ENCODE results near the gene DOP1B.
A peak's percentile ranks its signal among the peaks of the same experiment; 100 is the strongest.
"Not testable (repeated sequence)": the region's sequence is repeated elsewhere in the genome, so short reads cannot be mapped to it uniquely, and the experiment has no call there.

The DOP1B gene

DNA sequence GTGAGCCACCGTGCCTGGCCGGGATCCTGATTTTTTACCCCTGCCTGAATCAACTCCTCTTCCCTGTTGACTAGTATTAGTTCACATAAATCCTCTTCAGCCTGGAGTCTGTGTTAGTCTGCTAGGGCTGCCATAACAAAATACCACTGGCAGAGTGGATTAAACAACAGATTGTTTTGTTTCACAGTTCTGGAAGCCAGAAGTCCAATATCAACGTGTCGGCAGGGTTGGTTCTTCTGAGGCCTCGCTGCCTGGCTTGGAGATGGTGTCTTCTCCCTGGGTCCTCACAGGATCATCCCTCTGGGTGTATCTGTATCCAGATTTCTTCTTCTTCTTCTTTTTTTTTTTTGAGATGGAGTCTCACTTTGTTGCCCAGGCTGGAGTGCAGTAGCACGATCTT, 18.2 kb downstream of the DOP1B start:
- no peak for DNase-seq

DNA sequence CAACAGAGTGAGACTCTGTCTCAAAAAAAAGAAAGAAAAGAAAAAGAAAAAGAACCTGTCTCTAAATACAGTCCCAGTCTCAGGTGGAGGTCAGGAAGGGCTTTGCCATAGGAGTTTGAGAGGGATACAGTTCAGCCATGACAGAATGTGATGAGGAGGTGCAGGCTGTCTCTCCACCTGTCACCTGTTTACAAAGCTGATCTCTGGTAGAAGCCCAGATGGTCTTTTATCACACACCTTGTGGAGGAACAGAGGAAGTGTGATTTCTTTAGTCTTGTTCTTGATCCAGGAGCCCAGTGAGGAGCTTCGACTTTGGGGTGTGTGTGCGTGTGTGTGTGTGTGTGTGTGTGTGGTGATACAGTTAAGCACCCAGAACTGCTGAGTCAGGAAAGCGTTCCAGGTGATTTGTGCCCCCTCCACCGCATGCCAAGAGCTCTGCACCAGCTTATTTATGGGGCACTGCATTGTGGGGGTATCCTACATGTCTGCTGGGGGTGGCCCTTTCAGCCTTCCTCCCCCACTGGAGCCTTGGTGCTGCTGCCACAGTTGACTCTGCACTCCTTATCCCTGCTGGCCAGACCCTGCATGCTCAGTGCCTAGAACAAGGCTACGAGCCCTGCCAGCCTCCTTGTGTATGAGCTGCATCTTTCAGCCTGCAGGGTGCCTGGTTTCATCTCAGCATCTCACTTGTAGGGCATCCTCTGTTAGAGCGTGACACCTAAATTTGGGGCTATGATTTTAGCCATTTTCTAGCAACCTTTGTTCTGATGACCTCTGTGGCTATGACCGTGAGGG, 19.3 kb downstream of the DOP1B start:
- no peak for DNase-seq

DNA sequence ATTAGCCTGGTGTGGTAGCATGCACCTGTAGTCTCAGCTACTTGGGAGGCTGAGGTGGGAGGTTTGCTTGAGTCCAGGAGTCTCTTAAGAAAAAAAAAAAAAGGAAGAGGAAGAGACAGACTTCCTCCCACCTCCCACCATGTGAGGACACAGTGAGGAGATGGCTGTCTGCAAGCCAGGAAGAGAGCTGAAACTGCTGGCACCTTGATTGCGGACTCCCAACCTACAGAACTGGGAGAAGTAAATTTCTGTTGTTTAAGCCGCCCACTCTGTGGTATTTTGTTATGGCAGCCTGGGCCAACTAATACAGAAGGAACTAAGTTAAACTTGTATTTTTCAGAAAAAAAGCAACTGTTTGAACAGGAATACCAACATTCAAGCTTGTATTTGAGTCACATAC, 21.7 kb downstream of the DOP1B start:
- DNase-seq: no peak

DNA sequence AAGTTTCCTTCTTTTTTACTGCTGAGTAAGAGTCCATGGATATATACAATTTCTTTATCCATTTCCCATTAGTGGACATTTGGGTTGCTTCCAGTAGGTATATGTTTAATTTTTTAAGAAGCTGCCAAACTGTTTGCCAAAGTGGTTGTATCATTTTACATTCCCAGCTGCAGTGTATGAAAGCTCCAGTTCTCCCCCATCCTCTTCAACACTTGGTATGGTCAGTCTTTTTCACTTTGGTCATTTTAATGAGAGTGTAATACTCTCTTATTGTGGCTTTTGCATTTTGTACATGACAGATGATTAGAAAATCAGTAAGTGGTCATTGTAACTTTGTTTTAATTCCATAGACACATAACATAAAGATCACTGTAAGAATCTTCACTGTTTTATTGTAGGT, 22.5 kb downstream of the DOP1B start:
- DNase-seq: no peak

DNA sequence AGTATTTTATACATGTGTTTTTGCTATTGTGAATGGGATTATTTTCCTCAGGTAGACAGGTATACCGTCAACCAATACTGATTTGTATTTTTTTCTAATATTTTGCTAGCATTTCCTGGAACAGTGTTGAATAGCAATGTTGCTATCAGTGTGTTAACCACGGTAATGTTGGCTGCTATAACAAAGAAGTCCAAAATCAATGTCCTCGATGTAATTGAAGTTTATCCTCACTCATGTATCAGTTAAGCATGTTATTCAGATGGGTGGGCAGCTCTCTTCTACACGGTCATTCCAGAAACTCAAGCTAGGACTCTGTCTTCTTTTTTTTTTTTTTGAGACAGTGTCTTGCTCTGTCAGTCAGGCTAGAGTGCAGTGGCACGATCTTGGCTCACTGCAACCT, 24.3 kb downstream of the DOP1B start:
- no peak for DNase-seq

DNA sequence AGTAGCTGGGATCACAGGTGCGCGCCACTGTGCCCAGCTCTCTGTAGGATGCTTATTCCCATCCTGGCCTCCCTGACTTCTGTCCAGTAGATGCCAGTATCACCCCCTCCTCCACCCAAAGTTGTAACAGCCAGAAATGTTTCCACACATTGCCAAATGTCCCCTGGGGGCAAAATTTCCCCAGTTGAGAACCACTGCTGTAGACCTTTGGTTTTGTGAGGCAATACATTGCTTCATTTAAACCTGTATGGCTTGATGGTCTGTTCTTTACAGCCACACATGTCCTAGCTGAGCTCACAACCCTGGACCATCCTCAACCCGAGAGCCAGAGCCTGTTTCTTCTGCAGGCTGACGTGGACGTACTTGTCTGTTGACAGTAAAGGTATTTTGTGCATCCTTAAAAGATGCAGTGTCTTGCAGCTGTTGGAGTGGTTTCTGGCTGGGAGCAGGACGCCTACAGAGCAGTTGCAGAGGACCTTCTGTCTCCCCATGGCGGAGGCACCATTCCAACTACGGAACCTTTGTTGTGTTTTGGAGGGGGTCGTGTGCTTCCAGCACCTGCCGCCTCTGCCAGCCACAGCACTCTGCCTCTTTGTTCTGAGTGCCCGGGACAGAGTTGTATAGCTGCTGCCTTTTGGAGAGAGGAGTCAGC, 26.6 kb downstream of the DOP1B start:
- DNase-seq: no peak

DNA sequence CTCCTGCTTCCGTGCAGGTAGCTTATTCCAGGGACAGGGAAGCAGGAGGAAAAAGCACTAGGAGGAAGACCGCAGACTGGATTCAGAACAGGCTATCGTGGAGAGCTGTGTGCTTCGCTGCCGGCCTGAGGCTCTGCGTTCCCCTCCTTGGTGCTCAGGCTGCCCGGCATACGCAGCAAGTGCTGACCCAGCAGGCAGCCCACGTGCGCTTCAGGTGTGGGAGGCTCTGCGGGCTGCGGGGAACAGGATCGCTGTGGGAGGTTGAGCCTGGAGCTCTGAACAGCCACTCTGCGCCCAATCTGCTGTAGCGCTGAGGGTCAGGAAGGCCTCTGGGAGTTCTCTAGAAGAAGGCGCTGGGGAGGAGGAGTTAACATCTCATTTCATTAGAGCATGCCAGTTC, 27.9 kb downstream of the DOP1B start:
- no peak for DNase-seq

DNA sequence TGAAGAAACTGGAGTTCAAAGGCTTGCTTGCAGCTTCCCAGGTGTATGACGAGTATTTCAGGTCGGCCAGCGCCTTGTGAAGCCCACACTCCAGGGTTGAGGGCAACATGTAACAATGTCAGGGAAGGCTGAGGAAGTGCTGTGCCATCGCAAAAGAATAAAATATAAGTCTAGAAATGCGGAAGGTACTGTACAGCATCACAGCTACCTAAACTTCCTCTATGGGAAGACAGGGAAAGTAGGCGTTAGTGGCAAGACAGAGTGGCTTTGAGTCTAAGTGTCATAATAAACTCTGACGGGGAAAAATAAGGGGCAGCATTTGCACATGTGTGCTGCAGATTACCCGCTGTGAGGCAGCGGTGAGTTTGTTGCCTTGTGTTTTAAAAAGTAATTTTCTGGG, 28.9 kb downstream of the DOP1B start:
- DNase-seq: no peak

DNA sequence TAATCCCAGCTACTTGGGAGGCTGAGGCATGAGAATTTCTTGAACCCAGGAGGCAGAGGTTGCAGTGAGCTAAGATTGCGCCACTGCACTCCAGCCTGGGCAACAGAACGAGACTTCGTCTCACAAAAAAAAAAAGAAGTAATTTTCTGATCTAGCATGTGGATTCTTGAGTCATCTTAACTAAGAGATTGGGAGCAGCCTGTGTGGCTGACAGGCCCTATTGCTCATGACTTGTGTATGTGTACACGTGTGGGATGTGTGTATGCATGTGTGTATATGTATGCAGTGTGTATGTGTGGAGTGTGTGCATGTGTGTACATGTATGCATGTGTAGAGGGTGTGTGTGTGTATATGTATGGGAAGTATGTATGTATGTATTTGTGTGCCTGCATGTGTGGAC, 29.5 kb downstream of the DOP1B start:
- no peak for DNase-seq

DNA sequence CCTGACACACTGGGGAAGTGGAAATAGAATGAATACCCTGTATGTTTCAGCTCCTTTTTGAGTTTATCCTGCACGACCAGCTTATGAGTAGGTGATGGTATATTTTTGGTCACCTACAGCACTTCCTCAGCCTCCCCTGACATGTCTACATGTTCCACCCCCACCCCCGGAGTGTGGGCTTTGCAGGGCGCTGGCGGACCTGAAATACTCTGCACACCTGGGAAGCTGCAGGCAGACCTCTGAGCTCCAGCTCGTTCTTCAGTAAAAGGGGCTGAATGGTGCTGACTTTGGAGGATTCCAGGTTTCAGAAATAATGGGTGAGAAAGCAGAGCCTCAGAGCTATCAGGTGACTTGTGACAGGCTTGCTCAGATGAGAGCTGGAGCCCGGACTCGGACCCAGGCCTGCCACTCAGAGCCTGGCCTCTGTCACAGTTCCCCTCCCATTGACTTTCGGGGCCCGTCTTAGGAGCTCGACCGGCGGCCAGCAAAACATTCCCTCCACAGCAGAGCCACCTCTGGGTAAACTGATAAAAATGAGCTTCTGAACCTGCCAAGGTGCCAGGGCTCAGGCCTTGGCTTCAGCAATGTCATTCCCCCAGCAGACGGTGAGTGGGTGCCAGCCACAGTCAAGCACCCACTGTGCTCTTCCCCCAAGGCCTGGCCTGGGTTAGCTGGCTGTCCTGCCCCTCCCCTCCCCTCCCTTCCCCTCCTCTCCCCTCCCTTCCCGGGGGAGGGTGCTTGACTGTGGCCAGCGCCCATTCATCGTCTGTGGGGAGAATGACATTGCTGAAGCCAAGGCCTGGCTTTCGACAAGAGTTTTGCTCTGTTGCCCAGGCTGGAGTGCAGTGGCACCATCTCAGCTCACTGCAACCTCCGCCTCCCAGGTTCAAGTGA, 30.1 kb downstream of the DOP1B start:
- no peak for DNase-seq

DNA sequence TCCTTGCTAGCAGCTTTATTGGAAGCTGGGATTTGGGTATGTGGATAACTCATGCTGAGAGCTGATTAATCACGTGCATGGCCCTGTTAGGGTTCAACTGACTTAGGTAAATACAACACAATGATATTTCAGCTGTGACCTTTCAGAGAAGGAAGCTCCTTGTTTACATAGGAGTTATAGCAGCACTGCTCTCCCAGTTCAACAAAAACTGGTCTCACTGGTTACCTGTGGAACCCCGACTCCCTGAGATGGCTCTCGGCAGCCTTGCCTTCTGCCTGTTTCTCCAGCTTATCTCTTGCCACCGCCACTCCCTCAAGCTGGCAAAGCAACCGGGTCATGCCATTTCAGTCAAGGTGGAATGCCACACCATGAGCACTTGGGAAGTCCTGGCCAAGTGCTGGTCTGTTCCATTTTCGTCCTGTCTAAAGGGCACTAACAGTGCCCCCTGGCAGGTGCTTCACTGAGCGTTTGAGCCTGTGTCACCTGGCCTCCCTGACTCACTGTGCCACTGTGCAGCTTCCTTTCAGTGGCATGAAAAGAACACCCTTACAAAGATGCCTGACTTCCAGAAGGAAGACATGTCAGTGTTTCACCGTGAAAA, 31.6 kb downstream of the DOP1B start:
- no peak for DNase-seq

DNA sequence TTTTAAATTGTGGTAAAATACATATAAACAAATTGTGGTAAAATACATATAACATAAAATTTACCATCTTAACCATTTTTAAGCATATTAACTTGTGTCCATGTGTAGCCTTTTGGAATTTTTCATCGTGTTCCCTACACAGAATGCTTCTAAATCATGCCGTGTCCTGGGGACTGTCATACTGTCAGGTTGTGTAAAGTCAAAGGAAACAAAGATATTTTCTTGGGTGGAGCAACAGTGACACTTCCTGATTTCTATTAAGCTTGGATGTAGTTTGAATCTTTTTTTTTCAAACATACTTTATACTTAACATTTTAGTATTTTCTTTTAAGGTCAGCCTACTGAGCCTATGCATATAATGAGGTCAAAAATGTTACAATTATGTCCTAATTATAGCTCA, 32.3 kb downstream of the DOP1B start:
- no peak for DNase-seq

DNA sequence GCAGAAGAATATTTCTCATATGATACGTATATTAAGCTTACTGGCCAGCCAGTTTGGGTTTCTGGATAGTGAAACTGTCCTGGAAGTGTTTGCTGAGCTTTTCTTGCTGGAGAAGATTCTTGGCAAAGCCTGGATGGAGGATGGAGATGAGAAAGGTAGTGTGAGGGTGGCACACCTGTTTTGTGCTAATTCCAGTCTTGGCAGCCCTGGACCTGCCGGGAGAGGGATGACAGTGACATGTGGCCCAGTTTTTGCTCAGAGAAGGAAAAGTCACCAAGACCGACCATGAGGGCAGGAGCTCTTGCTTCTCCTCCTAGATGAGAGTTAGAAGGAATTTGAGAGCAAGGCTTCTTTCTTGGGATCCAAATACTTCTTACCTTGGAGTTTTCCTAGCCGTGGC, 34.1 kb downstream of the DOP1B start:
- DNase-seq: no peak

DNA sequence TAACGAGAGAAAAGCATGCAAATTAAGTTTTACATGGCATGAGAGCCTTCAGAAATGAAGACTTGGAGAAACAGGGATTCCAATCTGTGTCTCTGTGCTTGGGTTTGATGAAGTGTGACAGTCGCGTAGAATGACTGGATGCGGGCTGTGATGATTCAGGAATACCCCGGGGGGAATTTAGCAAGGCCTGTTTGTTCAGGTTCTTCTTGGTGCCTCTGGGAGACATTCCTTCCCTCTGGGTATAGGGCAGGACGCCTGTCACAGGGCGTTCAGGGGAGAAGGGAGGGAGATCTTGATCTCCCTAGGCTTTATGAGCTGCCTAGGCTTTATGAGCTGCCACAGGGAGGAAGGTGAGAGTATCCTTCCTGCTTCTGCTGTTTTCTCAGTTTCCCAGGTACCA, 36.6 kb downstream of the DOP1B start:
- no peak for DNase-seq

DNA sequence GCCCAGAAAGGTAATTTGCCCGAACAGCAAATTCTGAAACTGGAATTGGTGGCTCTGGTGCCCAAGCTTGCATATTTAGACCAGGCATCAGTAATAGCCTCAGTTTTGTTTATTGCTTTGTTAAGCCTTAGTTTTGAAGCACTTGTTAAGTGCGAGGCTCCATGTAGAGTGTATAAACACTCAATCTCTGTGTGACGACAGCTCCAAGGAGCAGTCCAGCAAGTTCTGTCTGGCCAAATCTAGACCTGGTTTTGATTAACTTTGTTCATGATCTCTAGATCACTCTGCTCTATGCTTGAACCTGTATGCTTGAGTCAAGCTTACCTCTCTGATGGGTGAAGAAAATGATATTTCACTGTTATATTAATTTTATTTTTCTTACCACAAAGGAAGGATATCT, 37.4 kb downstream of the DOP1B start:
- DNase-seq: no peak

DNA sequence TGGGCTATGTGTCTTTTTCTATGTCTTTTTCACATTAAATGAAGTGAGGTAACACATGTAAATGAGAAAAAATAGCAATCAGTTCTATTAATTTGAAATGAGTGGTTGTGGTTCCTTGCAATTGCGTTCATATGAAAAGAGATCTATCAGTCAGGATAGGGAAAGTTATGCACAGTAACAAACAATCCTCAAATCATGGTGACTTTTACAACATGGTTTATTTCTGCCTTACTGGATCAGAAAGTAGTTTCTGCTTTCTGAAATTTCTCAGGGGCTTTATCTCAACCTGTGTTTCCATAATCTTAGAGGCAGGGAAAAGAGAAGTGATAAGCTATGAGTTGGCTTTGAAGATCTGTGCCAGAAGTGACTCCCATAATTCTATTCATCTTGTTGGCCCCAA, 39.0 kb downstream of the DOP1B start:
- no peak for DNase-seq

DNA sequence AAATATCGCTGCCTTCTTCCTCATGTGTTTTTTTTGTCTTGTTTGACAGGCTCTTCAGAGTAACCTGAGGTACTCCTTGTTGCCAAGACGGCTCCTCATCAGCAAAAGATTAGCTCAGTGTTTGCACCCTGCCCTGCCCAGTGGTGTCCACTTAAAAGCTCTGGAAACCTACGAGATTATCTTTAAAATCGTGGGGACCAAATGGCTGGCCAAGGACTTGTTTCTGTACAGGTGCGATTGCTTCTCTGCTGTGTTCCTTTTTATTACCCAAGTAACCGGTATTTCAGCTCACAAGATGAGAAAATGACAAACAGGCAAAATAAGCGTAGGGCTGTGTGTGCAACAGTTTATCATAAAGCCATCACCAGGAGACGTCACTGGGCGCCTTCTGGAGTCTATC, 42.4 kb downstream of the DOP1B start:
- DNase-seq: no peak

DNA sequence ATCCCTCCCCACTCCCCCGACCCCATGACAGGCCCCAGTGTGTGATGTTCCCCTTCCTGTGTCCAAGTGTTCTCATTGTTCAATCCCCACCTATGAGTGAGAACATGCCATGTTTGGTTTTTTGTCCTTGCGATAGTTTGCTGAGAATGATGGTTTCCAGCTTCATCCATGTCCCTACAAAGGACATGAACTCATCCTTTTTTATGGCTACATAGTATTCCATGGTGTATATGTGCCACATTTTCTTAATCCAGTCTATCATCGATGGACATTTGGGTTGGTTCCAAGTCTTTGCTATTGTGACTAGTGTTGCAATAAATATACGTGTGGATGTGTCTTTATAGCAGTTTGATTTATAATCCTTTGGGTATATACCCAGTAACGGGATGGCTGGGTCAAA, 43.0 kb downstream of the DOP1B start:
- DNase-seq: not testable (repeated sequence)

DNA sequence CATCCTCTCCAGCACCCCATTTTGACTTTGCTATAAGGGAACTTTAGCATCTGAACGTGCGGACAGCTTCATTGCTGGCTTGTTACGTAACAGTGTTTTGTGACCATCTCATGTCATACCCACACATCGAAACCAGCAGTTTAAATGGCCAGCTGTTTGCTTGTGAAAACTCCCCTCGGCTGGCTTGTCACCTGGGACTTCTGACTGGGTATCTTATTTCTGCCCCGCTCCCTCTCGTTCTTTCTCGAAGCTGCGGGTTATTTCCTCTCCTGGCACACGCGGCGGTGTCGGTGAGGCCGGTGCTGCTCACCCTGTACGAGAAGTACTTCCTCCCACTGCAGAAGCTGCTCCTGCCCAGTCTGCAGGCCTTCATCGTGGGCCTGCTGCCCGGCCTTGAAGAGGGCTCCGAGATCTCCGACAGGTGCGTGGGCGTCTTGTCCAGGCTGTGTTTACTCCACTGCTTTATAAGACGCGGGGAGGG, 43.5 kb downstream of the DOP1B start:
- no peak for DNase-seq

DNA sequence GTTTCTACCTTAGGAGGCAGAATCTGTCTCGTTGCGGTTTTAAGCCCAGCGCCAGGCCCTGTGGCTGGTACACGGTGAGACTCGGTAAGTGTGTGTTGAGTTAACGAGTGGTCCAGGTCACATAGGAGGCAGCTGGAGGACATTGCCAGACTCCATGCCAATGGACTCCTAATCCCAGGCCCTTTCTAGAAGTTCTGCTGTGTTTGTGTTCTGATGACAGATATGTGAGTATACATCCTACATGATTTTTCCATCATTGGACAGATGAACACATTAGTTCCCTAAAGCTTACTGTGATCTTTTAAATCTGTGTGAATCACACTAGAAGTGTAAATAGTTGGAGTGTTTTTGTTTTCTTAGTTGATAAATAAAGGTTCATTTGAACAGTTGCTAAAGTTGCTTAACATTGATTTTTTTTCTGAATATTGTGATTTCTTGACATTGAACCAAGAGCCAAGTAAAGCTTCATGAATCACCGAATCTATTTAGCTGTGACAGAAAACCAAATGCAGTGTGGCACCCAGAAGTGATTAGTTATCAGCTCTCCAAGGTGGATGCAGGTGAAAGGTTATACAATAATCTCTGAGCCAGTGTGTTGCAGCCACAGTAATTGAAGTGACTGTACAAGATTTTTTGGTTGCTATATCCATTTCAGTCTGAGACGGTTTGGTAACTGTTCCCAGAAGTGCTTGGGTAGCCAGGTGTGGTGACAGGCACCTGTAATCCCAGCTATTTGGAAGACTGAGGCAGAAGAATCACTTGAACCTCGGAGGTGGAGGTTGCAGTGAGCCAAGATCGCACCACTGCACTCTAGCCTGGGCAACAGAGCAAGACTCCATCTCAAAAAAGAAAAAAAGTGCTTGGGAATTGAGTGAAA, 46.3 kb downstream of the DOP1B start:
- no peak for DNase-seq

DNA sequence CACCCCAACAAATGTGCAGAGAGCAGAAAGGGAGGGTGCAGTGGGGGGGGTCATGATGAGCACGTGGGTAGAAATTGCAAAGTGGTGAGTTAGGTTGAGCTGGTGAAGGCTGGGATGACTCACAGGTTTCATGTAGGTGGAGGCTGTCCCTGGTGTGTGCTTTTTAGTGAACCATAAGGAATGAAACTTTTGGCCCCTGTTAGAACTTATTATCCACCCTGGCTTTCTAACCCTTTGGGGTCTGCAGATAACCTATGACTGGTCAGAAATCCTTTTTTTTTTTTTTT, 46.9 kb downstream of the DOP1B start:
- DNase-seq: peak; percentile 72

DNA sequence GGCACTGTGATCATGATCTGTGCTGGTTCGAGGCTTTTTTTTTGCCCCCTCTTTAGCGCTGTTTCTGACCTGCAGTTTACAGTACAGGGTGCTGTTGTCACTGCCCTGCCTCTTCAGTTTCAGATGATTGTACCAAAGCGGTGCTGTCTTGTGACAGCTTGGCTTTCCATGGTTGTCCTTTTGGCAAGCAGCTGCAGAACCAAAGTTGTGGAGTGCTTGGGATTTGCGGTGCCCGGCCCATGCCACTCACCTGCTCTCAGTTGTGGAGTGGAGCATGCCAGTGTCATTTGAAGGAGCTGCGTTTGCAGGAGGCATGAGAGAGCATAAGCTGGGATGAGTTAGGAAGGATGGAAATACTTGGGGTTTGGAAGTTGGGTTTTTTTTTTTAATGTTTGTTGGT, 48.4 kb downstream of the DOP1B start:
- DNase-seq: no peak

DNA sequence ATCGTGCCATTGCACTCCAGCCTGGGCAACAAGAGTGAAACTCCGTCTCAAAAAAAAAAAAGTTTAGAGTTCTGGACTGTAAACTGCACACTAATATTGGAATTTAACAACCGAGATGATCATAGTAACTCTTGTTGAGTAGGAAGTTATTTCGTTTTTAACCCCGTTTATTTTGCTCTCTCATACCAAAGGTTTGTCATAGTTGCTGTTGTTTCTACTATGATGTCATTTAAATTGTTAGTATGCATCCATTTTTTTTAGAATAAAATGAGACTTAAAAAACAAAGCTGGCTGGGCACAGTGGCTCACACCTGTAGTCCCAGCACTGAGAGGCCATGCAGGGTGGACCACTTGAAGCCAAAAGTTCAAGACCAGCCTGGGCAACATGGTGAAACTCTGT, 49.3 kb downstream of the DOP1B start:
- DNase-seq: no peak

All from activated CD4-positive, alpha-beta T cell treated with anti-CD3 and anti-CD28 coated beads, Interleukin-2, Interleukin-6, amounts not matched to agents 100 ng/mL and 50 ng/mL, durations not matched to agents 16 hours and 8 hours (primary cell).